Measurements from ENCODE around the gene TMSB4X. TPM values are rescaled to one million over a fixed set of nuclear protein-coding genes. Genes with fewer than 3 reads are reported as not detected.
"Not testable (repeated sequence)": the region's sequence is repeated elsewhere in the genome, so short reads cannot be mapped to it uniquely, and the experiment has no call there.

Gene TMSB4X
- total RNA-seq, 2 experiments from 2014 or later, result 1,476 to 1,540 TPM

- H2AFZ ChIP-seq (ENCODE audit: low read length), result peak overlapping the region; percentile 34; the same call in 1 of the 2 replicates
- peak overlapping the region; percentile 100 for H3K27ac ChIP-seq (ENCODE audit: low read depth, low read length, poor library complexity, severe bottlenecking)
- POLR2A ChIA-PET, result interaction anchor here (1.5 to 6.2 kb wide), 7 partner anchors 12 to 130 kb away, joined by 3 to 148 read pairs (median 7); partner anchors contain the start of gene TMSB4X
- intact Hi-C loops (cut with micrococcal nuclease; ENCODE audit: unreplicated experiment), result loop anchor here (5.0 kb wide), 2 partner anchors 91 to 774 kb away; partner anchors contain the start of genes OFD1, TLR7 and TRAPPC2
- peak; percentile 61 for DNase-seq (ENCODE audit: low spot score)
- peak overlapping the region; percentile 50 for H3K4me3 ChIP-seq (ENCODE audit: low read depth, low read length, poor library complexity, severe bottlenecking)
- H3K4me1 ChIP-seq (ENCODE audit: insufficient read depth, low read length, poor library complexity, severe bottlenecking), result peaks cover 74% of the 10 kb centered on the region
- BruUV-seq (replicated peaks), result no TSS peak
- CTCF ChIA-PET (ENCODE audit: unreplicated experiment), result no interaction called here
- no peaks in the 10 kb centered on the region for H3K36me3 ChIP-seq (ENCODE audit: insufficient read depth, low read length)
- H4K20me1 ChIP-seq (ENCODE audit: insufficient read depth, low read length), result no peaks in the 10 kb centered on the region
- no peaks in the 10 kb centered on the region for H3K9me3 ChIP-seq (ENCODE audit: low read length)
- TF ChIP-seq EZH2phosphoT487 (IDR thresholded peaks at IDR 0.05; ENCODE audit: borderline replicate concordance, low read depth, low read length) (no peak), CTCF (conservative IDR thresholded peaks at IDR 0.05; ENCODE audit: low read length) (no peak)
- no peaks in the 10 kb centered on the region for H3K9me2 ChIP-seq (ENCODE audit: insufficient read depth, low read length)
- peak overlapping the region; percentile 84 for H3K4me2 ChIP-seq (ENCODE audit: low read length)
- no peaks in the 10 kb centered on the region for H3K79me2 ChIP-seq (ENCODE audit: insufficient read depth, low read depth, low read length)
Observed at GRCh38 chrX:12958461-12958860, 16.4 kb upstream of the TMSB4X start.

GRCh38 chrX:12961196-12961718 lies 13.7 kb upstream of the TMSB4X start:
- H3K27ac ChIP-seq (ENCODE audit: low read depth, low read length, poor library complexity, severe bottlenecking), result no peak overlapping the region
- no peak for DNase-seq (ENCODE audit: low spot score)
- no peaks in the 10 kb centered on the region for H4K20me1 ChIP-seq (ENCODE audit: insufficient read depth, low read length)
- ChIA-PET CTCF (ENCODE audit: unreplicated experiment) (no interaction called here), POLR2A (no interaction called here)
- no peaks in the 10 kb centered on the region for H3K36me3 ChIP-seq (ENCODE audit: insufficient read depth, low read length)
- TF ChIP-seq CTCF (conservative IDR thresholded peaks at IDR 0.05; ENCODE audit: low read length) (no peak), EZH2phosphoT487 (IDR thresholded peaks at IDR 0.05; ENCODE audit: borderline replicate concordance, low read depth, low read length) (no peak)
- no peak overlapping the region for H2AFZ ChIP-seq (ENCODE audit: low read length)
- peaks cover 51% of the 10 kb centered on the region for H3K4me1 ChIP-seq (ENCODE audit: insufficient read depth, low read length, poor library complexity, severe bottlenecking)
- no peaks in the 10 kb centered on the region for H3K9me2 ChIP-seq (ENCODE audit: insufficient read depth, low read length)
- no peak overlapping the region for H3K4me2 ChIP-seq (ENCODE audit: low read length)
- intact Hi-C loops (cut with micrococcal nuclease; ENCODE audit: unreplicated experiment), result no loop called here
- no peaks in the 10 kb centered on the region for H3K9me3 ChIP-seq (ENCODE audit: low read length)
- BruUV-seq (replicated peaks), result no TSS peak
- no peak overlapping the region for H3K4me3 ChIP-seq (ENCODE audit: low read depth, low read length, poor library complexity, severe bottlenecking)
- no peaks in the 10 kb centered on the region for H3K79me2 ChIP-seq (ENCODE audit: insufficient read depth, low read depth, low read length)

- H3K27ac ChIP-seq (ENCODE audit: low read depth, low read length, poor library complexity, severe bottlenecking), result no peak overlapping the region
- intact Hi-C loops (cut with micrococcal nuclease; ENCODE audit: unreplicated experiment), result no loop called here
- H3K4me2 ChIP-seq (ENCODE audit: low read length), result no peak overlapping the region
- no peaks in the 10 kb centered on the region for H4K20me1 ChIP-seq (ENCODE audit: insufficient read depth, low read length)
- H3K4me1 ChIP-seq (ENCODE audit: insufficient read depth, low read length, poor library complexity, severe bottlenecking), result peaks cover 46% of the 10 kb centered on the region
- POLR2A ChIA-PET, result no interaction called here
- H2AFZ ChIP-seq (ENCODE audit: low read length), result no peak overlapping the region
- no peaks in the 10 kb centered on the region for H3K9me3 ChIP-seq (ENCODE audit: low read length)
- H3K4me3 ChIP-seq (ENCODE audit: low read depth, low read length, poor library complexity, severe bottlenecking), result no peak overlapping the region
- CTCF ChIA-PET (ENCODE audit: unreplicated experiment), result no interaction called here
- no TSS peak for BruUV-seq (replicated peaks)
- no peak for TF ChIP-seq CTCF (conservative IDR thresholded peaks at IDR 0.05; ENCODE audit: low read length)
- TF ChIP-seq EZH2phosphoT487 (IDR thresholded peaks at IDR 0.05; ENCODE audit: borderline replicate concordance, low read depth, low read length), result no peak
- H3K9me2 ChIP-seq (ENCODE audit: insufficient read depth, low read length), result no peaks in the 10 kb centered on the region
- H3K79me2 ChIP-seq (ENCODE audit: insufficient read depth, low read depth, low read length), result no peaks in the 10 kb centered on the region
- no peaks in the 10 kb centered on the region for H3K36me3 ChIP-seq (ENCODE audit: insufficient read depth, low read length)
- no peak for DNase-seq (ENCODE audit: low spot score)
Observed at GRCh38 chrX:12962041-12962504, 12.8 kb upstream of the TMSB4X start.

DNA sequence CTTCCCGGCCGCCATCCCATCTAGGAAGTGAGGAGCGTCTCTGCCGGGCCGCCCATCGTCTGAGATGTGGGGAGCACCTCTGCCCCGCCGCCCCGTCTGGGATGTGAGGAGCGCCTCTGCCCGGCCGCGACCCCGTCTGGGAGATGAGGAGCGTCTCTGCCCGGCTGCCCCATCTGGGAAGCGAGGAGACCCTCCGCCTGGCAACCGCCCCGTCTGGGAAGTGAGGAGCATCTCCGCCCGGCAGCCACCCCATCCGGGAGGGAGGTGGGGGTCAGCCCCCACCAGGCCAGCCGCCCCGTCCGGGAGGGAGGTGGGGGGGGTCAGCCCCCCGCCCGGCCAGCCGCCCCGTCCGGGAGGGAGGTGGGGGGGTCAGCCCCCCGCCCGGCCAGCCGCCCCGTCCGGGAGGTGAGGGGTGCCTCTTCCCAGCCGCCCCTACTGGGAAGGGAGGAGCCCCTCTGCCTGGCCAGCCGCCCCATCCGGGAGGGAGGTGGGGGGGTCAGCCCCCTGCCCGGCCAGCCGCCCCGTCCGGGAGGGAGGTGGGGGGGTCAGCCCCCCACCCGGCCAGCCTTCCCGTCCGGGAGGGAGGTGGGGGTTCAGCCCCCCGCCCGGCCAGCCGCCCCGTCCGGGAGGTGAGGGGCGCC lies 11.6 kb upstream of the TMSB4X start:
- POLR2A ChIA-PET; H3K27ac ChIP-seq (ENCODE audit: low read depth, low read length, poor library complexity, severe bottlenecking); H3K4me3 ChIP-seq (ENCODE audit: low read depth, low read length, poor library complexity, severe bottlenecking); intact Hi-C loops (cut with micrococcal nuclease; ENCODE audit: unreplicated experiment); BruUV-seq (replicated peaks); CTCF ChIA-PET (ENCODE audit: unreplicated experiment); H3K4me2 ChIP-seq (ENCODE audit: low read length); H3K36me3 ChIP-seq (ENCODE audit: insufficient read depth, low read length); H2AFZ ChIP-seq (ENCODE audit: low read length); H3K9me2 ChIP-seq (ENCODE audit: insufficient read depth, low read length); H3K79me2 ChIP-seq (ENCODE audit: insufficient read depth, low read depth, low read length); H3K9me3 ChIP-seq (ENCODE audit: low read length); DNase-seq (ENCODE audit: low spot score); H4K20me1 ChIP-seq (ENCODE audit: insufficient read depth, low read length): not testable (repeated sequence)
- peaks cover 33% of the 10 kb centered on the region for H3K4me1 ChIP-seq (ENCODE audit: insufficient read depth, low read length, poor library complexity, severe bottlenecking)

Data from OCI-LY7 (cell line).